ENCODE results near the gene PROZ.

The PROZ gene

GRCh38 chr13:113167575-113167974 lies 9.1 kb downstream of the PROZ start:
- no peak overlapping the region for H3K4me3 ChIP-seq (ENCODE audit: low read depth in 1 of 2, low read length in 1 of 2)
- peaks cover 13% of the 10 kb centered on the region for H3K36me3 ChIP-seq
- peaks cover 43% of the 10 kb centered on the region for H3K27me3 ChIP-seq
- TF ChIP-seq CTCF (IDR thresholded peaks at IDR 0.05): no peak
- no peaks in the 10 kb centered on the region for H3K4me1 ChIP-seq (ENCODE audit: control insufficient read depth in 1 of 2, insufficient read depth in 1 of 2, low read depth in 1 of 2, low read length in 1 of 2)
- no peaks in the 10 kb centered on the region for H3K9me3 ChIP-seq
- no peak overlapping the region for H3K27ac ChIP-seq

GRCh38 chr13:113168211-113168610 lies 9.8 kb downstream of the PROZ start:
- TF ChIP-seq CTCF (IDR thresholded peaks at IDR 0.05): no peak
- H3K4me1 ChIP-seq (ENCODE audit: control insufficient read depth in 1 of 2, insufficient read depth in 1 of 2, low read depth in 1 of 2, low read length in 1 of 2): no peaks in the 10 kb centered on the region
- peaks cover 13% of the 10 kb centered on the region for H3K36me3 ChIP-seq
- no peak overlapping the region for H3K4me3 ChIP-seq (ENCODE audit: low read depth in 1 of 2, low read length in 1 of 2)
- no peak overlapping the region for H3K27ac ChIP-seq
- H3K9me3 ChIP-seq: no peaks in the 10 kb centered on the region
- H3K27me3 ChIP-seq: peaks cover 37% of the 10 kb centered on the region

GRCh38 chr13:113169277-113170272 lies 11.1 kb downstream of the PROZ start:
- Histone ChIP-seq H3K4me3 (ENCODE audit: low read depth in 1 of 2, low read length in 1 of 2) (no peak overlapping the region), H3K9me3 (no peaks in the 10 kb centered on the region), H3K4me1 (ENCODE audit: control insufficient read depth in 1 of 2, insufficient read depth in 1 of 2, low read depth in 1 of 2, low read length in 1 of 2) (no peaks in the 10 kb centered on the region), H3K27ac (no peak overlapping the region), H3K27me3 (peaks cover 23% of the 10 kb centered on the region), H3K36me3 (peaks cover 14% of the 10 kb centered on the region)
- no peak for TF ChIP-seq CTCF (IDR thresholded peaks at IDR 0.05)

GRCh38 chr13:113170511-113170910 lies 12.1 kb downstream of the PROZ start:
- TF ChIP-seq CTCF (IDR thresholded peaks at IDR 0.05): no peak
- no peak overlapping the region for H3K27ac ChIP-seq
- H3K27me3 ChIP-seq: peaks cover 14% of the 10 kb centered on the region
- H3K36me3 ChIP-seq: peaks cover 23% of the 10 kb centered on the region
- no peak overlapping the region for H3K4me3 ChIP-seq (ENCODE audit: low read depth in 1 of 2, low read length in 1 of 2)
- H3K4me1 ChIP-seq (ENCODE audit: control insufficient read depth in 1 of 2, insufficient read depth in 1 of 2, low read depth in 1 of 2, low read length in 1 of 2): no peaks in the 10 kb centered on the region
- no peaks in the 10 kb centered on the region for H3K9me3 ChIP-seq

GRCh38 chr13:113171250-113172125 lies 13.0 kb downstream of the PROZ start:
- peaks cover 33% of the 10 kb centered on the region for H3K36me3 ChIP-seq
- no peaks in the 10 kb centered on the region for H3K4me1 ChIP-seq (ENCODE audit: control insufficient read depth in 1 of 2, insufficient read depth in 1 of 2, low read depth in 1 of 2, low read length in 1 of 2)
- H3K27ac ChIP-seq: no peak overlapping the region
- no peak for TF ChIP-seq CTCF (IDR thresholded peaks at IDR 0.05)
- H3K9me3 ChIP-seq: no peaks in the 10 kb centered on the region
- H3K4me3 ChIP-seq (ENCODE audit: low read depth in 1 of 2, low read length in 1 of 2): no peak overlapping the region
- peaks cover 4% of the 10 kb centered on the region for H3K27me3 ChIP-seq

All from neutrophil (primary cell).